Vagina (tissue), 2 donors: Measurements from ENCODE around the gene CCDC141. TPM values are rescaled to one million over a fixed set of nuclear protein-coding genes. Genes with fewer than 3 reads are reported as not detected.
"Not testable (repeated sequence)": the region's sequence is repeated elsewhere in the genome, so short reads cannot be mapped to it uniquely, and the experiment has no call there.

ENCODE experiments used
- DNase-seq, 2 donors: peaks; one replicate each; pipeline ENCODE4 v3.0.0-alpha.2; 2017; ENCODE audit errors: extremely low spot score in 2 of 2
- H3K27ac ChIP-seq: fragments of 200-600 bp; sonication (generic); one replicate; pipeline ENCODE4 v1.5.1; 2019
- H3K27me3 ChIP-seq: fragments of 200-600 bp; sonication (generic); one replicate; pipeline ENCODE4 v1.5.1; 2019
- H3K36me3 ChIP-seq, 2 donors: fragments of 200-600 bp; sonication (generic); one replicate each; pipeline ENCODE4 v1.5.1; 2017 to 2019
- H3K4me1 ChIP-seq: fragments of 200-600 bp; sonication (generic); one replicate; pipeline ENCODE4 v1.5.1; 2019
- H3K4me3 ChIP-seq, 2 donors: fragments of 200-600 bp; sonication (generic); 1 replicate in 1 of 2; 2 replicates in 1 of 2; pipeline ENCODE4 v1.5.1; 2016 to 2019
- H3K9me3 ChIP-seq: fragments of 200-600 bp; sonication (generic); one replicate; pipeline ENCODE4 v1.5.1; 2019
- POLR2A ChIP-seq, 2 donors: fragments of 450-650 bp; IDR thresholded peaks; one replicate each; pipeline ENCODE4 v1.6.1; 2017; ENCODE audit warnings: antibody characterized with exemption in 2 of 2, mild to moderate bottlenecking in 2 of 2, moderate library complexity in 2 of 2
- POLR2AphosphoS5 ChIP-seq, 2 donors: sonication (generic); formaldehyde crosslinking; IDR thresholded peaks; one replicate each; pipeline ENCODE4 v1.9.0; 2017; ENCODE audit warnings: antibody characterized with exemption in 2 of 2, mild to moderate bottlenecking in 2 of 2, low read depth in 1 of 2; ENCODE audit not compliant: insufficient read depth in 1 of 2
- intact Hi-C: fragments of 100-400 bp; cut with DNase I; formaldehyde crosslinking; loops from one replicate; pipeline ENCODE4 v1.15.1; 2023
- total RNA-seq: library from RNA; depleted of rRNA; stranded (reverse); fragments of >200 nt; gene quantifications from one replicate; pipeline ENCODE4 v1.2.3, GENCODE V29; 2016
- TF ChIP-seq, protein P1 (sequence below), 3 experiments: fragments of 450-650 bp in 2 of 3; fragments of 200-600 bp in 1 of 3; sonication (generic) in 1 of 3; IDR thresholded peaks; one replicate each; pipeline ENCODE4 v1.5.1; 2017 to 2019; ENCODE audit warnings: antibody characterized with exemption in 3 of 3, mild to moderate bottlenecking in 2 of 3, moderate library complexity in 2 of 3

Gene CCDC141, protein sequence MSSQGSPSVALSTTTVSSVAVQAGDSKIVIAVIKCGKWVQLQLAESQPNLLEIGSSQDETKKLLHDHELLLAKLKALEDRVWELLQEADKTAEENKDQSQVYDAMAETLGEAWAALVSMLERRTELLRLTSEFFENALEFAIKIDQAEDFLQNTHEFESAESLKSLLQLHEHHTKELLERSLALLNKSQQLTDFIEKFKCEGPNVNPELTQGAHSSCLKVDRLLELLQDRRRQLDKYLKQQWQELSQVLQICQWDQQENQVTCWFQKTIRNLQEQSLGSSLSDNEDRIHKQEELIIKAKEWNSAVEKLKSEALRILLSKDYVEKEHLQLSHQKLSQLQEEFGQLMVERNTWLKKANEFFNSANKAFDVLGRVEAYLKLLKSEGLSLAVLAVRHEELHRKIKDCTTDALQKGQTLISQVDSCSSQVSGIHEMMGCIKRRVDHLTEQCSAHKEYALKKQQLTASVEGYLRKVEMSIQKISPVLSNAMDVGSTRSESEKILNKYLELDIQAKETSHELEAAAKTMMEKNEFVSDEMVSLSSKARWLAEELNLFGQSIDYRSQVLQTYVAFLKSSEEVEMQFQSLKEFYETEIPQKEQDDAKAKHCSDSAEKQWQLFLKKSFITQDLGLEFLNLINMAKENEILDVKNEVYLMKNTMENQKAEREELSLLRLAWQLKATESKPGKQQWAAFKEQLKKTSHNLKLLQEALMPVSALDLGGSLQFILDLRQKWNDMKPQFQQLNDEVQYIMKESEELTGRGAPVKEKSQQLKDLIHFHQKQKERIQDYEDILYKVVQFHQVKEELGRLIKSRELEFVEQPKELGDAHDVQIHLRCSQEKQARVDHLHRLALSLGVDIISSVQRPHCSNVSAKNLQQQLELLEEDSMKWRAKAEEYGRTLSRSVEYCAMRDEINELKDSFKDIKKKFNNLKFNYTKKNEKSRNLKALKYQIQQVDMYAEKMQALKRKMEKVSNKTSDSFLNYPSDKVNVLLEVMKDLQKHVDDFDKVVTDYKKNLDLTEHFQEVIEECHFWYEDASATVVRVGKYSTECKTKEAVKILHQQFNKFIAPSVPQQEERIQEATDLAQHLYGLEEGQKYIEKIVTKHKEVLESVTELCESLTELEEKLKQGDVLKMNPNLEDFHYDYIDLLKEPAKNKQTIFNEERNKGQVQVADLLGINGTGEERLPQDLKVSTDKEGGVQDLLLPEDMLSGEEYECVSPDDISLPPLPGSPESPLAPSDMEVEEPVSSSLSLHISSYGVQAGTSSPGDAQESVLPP (N-terminal part only)
- total RNA-seq = 2.0 TPM

DNA sequence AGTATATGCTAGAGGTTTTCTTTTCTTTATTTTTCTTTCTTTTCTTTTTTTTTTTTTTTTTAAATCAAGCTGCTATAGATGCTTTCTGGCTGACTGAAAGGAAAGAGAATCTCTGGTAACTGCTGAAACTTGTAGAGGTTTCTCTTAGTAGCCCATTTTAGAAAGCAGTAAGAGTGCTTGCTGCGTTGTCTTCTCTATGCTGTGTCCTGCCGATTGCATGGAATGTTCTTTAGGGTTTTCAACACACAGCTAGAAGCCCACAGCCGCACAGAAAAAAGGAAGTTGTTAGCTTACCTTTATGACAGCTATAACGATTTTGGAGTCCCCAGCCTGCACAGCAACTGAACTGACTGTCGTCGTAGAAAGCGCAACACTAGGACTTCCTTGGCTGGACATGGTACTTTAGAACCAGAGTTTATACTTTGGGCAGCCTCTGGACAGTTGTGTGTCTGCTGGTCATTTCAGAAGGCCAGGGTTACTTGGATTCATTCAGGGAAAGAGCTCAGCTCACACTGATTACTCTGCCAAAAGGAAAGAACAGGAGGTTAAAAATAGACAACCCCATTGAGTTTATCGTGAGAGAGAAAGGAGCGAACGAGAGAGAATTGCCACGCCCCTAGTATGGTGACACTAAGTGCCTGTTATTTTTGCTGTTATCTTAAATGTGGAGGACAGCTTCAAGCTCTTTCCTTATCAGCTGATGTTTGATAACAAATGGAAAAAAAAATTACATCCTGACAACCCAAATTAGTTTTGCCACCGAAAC, at the start of gene CCDC141:
CCDC141 (minus strand) TSS at position 592 of the 766 bp plus-strand sequence; CDS start at position 396, 196 bp downstream.
- no peak within 1 kb of the TSS for H3K27ac ChIP-seq
- H3K4me3 ChIP-seq = peak within 1 kb of the TSS in 1 of 2 donors; percentile 9
- no peaks in the 10 kb centered on the region for H3K9me3 ChIP-seq
- H3K36me3 ChIP-seq = no peaks in the 10 kb centered on the region
- H3K27me3 ChIP-seq = no peaks in the 10 kb centered on the region
- no peak for DNase-seq
- no peaks in the 10 kb centered on the region for H3K4me1 ChIP-seq
- TF ChIP-seq POLR2AphosphoS5 (IDR thresholded peaks at IDR 0.05; ENCODE audit: insufficient read depth in 1 of 2, low read depth in 1 of 2) (no peak), POLR2A (IDR thresholded peaks at IDR 0.05) (no peak)
- TF ChIP-seq, protein P1, sequence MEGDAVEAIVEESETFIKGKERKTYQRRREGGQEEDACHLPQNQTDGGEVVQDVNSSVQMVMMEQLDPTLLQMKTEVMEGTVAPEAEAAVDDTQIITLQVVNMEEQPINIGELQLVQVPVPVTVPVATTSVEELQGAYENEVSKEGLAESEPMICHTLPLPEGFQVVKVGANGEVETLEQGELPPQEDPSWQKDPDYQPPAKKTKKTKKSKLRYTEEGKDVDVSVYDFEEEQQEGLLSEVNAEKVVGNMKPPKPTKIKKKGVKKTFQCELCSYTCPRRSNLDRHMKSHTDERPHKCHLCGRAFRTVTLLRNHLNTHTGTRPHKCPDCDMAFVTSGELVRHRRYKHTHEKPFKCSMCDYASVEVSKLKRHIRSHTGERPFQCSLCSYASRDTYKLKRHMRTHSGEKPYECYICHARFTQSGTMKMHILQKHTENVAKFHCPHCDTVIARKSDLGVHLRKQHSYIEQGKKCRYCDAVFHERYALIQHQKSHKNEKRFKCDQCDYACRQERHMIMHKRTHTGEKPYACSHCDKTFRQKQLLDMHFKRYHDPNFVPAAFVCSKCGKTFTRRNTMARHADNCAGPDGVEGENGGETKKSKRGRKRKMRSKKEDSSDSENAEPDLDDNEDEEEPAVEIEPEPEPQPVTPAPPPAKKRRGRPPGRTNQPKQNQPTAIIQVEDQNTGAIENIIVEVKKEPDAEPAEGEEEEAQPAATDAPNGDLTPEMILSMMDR (IDR thresholded peaks at IDR 0.05) = no peak
- intact Hi-C loops = no loop called here

DNA sequence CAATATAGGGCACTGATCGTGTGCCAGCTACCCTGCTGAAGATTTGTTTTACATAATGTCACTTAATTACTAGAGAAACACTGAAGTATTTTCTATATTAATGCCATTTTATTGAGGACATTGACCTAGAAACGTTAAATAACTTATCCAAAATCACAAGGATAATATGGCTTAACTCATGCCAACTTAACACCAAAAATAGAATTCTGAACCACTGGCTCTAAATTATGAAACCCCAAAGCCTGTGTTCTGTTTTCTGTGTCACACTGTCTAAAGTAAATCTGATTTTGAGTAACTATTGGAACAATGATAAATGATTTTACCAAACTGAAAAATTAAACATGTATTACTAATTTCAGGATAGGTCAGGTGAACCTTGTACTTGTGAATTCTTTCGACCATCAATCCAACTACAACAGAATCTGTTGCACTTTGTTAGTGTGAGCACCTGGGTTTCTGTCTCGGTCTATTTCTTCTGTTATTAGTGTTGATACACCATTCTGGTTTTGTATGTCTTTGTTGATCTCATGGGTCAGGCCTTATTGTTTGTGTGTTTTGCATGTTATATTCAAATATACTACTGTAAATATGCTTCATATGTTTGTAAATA, 48.2 kb upstream of the CCDC141 start:
- intact Hi-C loops = no loop called here
- DNase-seq = no peak
- H3K4me3 ChIP-seq = no peak overlapping the region
- TF ChIP-seq POLR2A (IDR thresholded peaks at IDR 0.05) = no peak
- TF ChIP-seq, protein P1 (IDR thresholded peaks at IDR 0.05) = no peak
- no peak for TF ChIP-seq POLR2AphosphoS5 (IDR thresholded peaks at IDR 0.05; ENCODE audit: insufficient read depth in 1 of 2, low read depth in 1 of 2)
- no peaks in the 10 kb centered on the region for H3K36me3 ChIP-seq
- H3K27ac ChIP-seq = no peak overlapping the region
- no peaks in the 10 kb centered on the region for H3K27me3 ChIP-seq
- H3K4me1 ChIP-seq = no peaks in the 10 kb centered on the region
- H3K9me3 ChIP-seq = no peaks in the 10 kb centered on the region

DNA sequence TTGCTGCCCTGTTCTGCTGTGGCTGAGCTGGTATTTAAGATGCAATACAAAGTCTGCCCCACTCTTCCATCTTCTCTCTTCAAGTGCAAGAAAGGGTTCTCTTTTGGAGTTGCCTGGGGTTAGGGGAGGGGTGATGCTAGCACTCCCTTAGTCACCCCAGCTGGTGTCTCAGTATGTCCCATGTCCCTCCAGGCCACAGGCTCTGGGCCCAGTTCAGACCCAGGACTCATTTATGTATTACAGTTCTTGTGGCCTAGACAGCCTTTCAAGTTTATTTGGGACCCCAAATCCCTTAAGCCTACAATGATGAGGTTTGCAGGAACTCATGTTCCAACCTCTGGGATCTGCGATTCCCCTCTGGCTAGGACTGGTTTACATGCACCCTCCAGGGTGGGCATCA, 47.2 kb upstream of the CCDC141 start:
- no peaks in the 10 kb centered on the region for H3K36me3 ChIP-seq
- DNase-seq = no peak
- H3K4me3 ChIP-seq = no peak overlapping the region
- H3K9me3 ChIP-seq = no peaks in the 10 kb centered on the region
- no peaks in the 10 kb centered on the region for H3K27me3 ChIP-seq
- H3K4me1 ChIP-seq = no peaks in the 10 kb centered on the region
- H3K27ac ChIP-seq = no peak overlapping the region
- TF ChIP-seq POLR2A (IDR thresholded peaks at IDR 0.05) (no peak), POLR2AphosphoS5 (IDR thresholded peaks at IDR 0.05; ENCODE audit: insufficient read depth in 1 of 2, low read depth in 1 of 2) (no peak)
- TF ChIP-seq, protein P1 (IDR thresholded peaks at IDR 0.05) = no peak
- intact Hi-C loops = no loop called here

DNA sequence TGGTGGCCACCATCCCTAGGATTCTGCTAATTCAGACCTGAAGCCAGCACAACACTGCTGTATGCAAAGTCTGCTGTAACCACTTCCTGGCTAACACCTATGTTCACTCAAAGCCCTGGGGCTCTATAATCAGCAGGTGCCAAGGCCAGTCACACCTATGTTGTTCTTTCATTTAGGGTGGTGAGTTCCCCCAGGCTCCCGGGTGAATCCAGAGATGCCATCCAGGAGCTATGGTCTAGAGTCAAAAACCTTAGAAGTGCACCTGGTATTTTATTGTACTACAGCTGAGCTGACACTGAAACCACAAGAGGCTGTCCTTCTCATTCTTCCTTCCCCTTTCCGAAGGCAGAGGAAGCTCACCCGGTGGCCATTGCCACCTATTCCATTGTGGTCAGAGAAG, 46.2 kb upstream of the CCDC141 start:
- intact Hi-C loops = no loop called here
- Histone ChIP-seq H3K36me3 (no peaks in the 10 kb centered on the region), H3K4me3 (no peak overlapping the region), H3K27ac (no peak overlapping the region), H3K9me3 (no peaks in the 10 kb centered on the region), H3K4me1 (no peaks in the 10 kb centered on the region), H3K27me3 (no peaks in the 10 kb centered on the region)
- TF ChIP-seq POLR2AphosphoS5 (IDR thresholded peaks at IDR 0.05; ENCODE audit: insufficient read depth in 1 of 2, low read depth in 1 of 2) = no peak
- TF ChIP-seq, protein P1 (IDR thresholded peaks at IDR 0.05) = no peak
- TF ChIP-seq POLR2A (IDR thresholded peaks at IDR 0.05) = no peak
- DNase-seq = no peak

DNA sequence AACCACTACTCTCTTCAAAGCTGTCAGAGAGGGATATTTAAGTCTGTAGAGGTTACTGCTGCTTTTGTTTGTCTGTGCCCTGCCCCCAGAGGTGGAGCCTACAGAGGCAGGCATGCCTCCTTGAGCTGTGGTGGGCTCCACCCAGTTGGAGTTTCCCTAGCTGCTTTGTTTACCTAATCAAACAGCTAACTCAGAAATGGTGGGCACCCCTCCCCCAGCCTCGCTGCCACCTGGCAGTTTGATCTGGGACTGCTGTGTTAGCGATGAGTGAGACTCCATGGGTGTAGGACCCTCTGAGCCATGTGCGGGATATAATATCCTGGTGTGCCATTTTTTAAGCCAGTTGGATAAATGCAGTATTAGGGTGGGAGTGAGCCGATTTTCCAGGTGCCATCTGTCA, 43.0 kb upstream of the CCDC141 start:
- DNase-seq, intact Hi-C loops, H3K27me3 ChIP-seq: not testable (repeated sequence)

More for the DNA sequence above, 43.0 kb upstream of the CCDC141 start:
- H3K27ac ChIP-seq, H3K9me3 ChIP-seq, H3K36me3 ChIP-seq, H3K4me3 ChIP-seq, H3K4me1 ChIP-seq: not testable (repeated sequence)
